IMR-90 (cell line): ENCODE measurements around the gene ABHD16A. TPM values are rescaled to one million over a fixed set of nuclear protein-coding genes. Genes with fewer than 3 reads are reported as not detected.

Source experiments
- ATAC-seq: fragments of 200-7000 bp; cut with Tn5 transposase; 2 replicates; pipeline ENCODE4 v1.9.1; 2020; ENCODE audit warnings: low read depth, mild to moderate bottlenecking, moderate library complexity
- BruUV-seq: library from RNA; stranded (reverse); fragments of 400-500 nt; replicated peaks from 2 replicates; lab custom pipeline; 2021; lab: Mats Ljungman, UMichigan
- CTCF ChIA-PET: fragments of 300-600 bp; formaldehyde crosslinking; extraction: SDS; loops from one replicate; lab custom pipeline; 2021; ENCODE audit warnings: antibody characterized with exemption; lab: Yijun Ruan, JAX
- POLR2A ChIA-PET: fragments of 300-600 bp; sonication (Branson Sonifier 250); formaldehyde crosslinking; loops from one replicate; lab custom pipeline; 2022; ENCODE audit warnings: antibody characterized with exemption; ENCODE audit not compliant: unreplicated experiment; lab: Charles Lee
- DNase-seq: peaks from one replicate; pipeline ENCODE4 v3.0.0; 2013
- H2AFZ ChIP-seq: replicated peaks from 2 replicates; pipeline ENCODE3; 2013; ENCODE audit warnings: low read length, mild to moderate bottlenecking; ENCODE audit not compliant: poor library complexity
- H2AK5ac ChIP-seq: 2 replicates; pipeline ENCODE4 v1.6.1; 2013; ENCODE audit warnings: low read depth, low read length, inconsistent platforms
- H2AK9ac ChIP-seq: replicated peaks from 2 replicates; pipeline ENCODE3; 2013; ENCODE audit warnings: mild to moderate bottlenecking, low read depth, low read length, moderate library complexity; ENCODE audit not compliant: poor library complexity
- H2BK120ac ChIP-seq: 2 replicates; pipeline ENCODE4 v1.6.1; 2013; ENCODE audit warnings: low read depth, low read length, inconsistent platforms
- H2BK15ac ChIP-seq: 3 replicates; pipeline ENCODE4 v1.6.1; 2013; ENCODE audit warnings: low read depth, low read length, inconsistent platforms
- H2BK20ac ChIP-seq: 2 replicates; pipeline ENCODE4 v1.6.1; 2013; ENCODE audit warnings: low read depth, mild to moderate bottlenecking, inconsistent platforms, low read length, moderate library complexity
- H2BK5ac ChIP-seq: 2 replicates; pipeline ENCODE4 v1.6.1; 2013; ENCODE audit warnings: mild to moderate bottlenecking, low read depth, low read length, inconsistent platforms; ENCODE audit not compliant: poor library complexity, severe bottlenecking
- H3K14ac ChIP-seq: replicated peaks from 2 replicates; pipeline ENCODE4 v1.6.1; 2013; ENCODE audit warnings: low read depth, low read length, inconsistent platforms
- H3K18ac ChIP-seq: 2 replicates; pipeline ENCODE4 v1.6.1; 2013; ENCODE audit warnings: low read depth, low read length, control low read depth
- H3K23ac ChIP-seq: 2 replicates; pipeline ENCODE4 v1.6.1; 2013; ENCODE audit warnings: low read depth, low read length, inconsistent platforms
- H3K27ac ChIP-seq: 2 replicates; pipeline ENCODE4 v1.5.1; 2013; ENCODE audit warnings: mild to moderate bottlenecking, control low read depth, low read length; ENCODE audit not compliant: insufficient read depth
- H3K27me3 ChIP-seq: 2 replicates; pipeline ENCODE4 v1.6.1; 2013; ENCODE audit warnings: low read length; ENCODE audit not compliant: control insufficient read depth, insufficient read depth
- H3K36me3 ChIP-seq: 2 replicates; pipeline ENCODE4 v1.6.1; 2013; ENCODE audit warnings: low read length, mixed read lengths; ENCODE audit not compliant: control insufficient read depth, insufficient read depth
- H3K4ac ChIP-seq: 2 replicates; pipeline ENCODE4 v1.6.1; 2013; ENCODE audit warnings: low read depth, low read length, inconsistent platforms
- H3K4me1 ChIP-seq: 2 replicates; pipeline ENCODE4 v1.6.1; 2013; ENCODE audit warnings: low read length, mixed read lengths; ENCODE audit not compliant: control insufficient read depth, insufficient read depth
- H3K4me2 ChIP-seq: 2 replicates; pipeline ENCODE4 v1.6.1; 2013; ENCODE audit warnings: low read depth, mild to moderate bottlenecking, control low read depth, low read length, moderate library complexity
- H3K4me3 ChIP-seq: 2 replicates; pipeline ENCODE4 v1.5.1; 2013; ENCODE audit warnings: low read depth, mild to moderate bottlenecking, control low read depth, low read length, moderate library complexity; ENCODE audit not compliant: insufficient read depth
- H3K56ac ChIP-seq: 2 replicates; pipeline ENCODE4 v1.6.1; 2013; ENCODE audit warnings: low read length, inconsistent platforms; ENCODE audit not compliant: insufficient read depth; ENCODE audit errors: extremely low read depth
- H3K79me1 ChIP-seq, 2 experiments: 2 replicates each; pipeline ENCODE4 v1.6.1; 2013; ENCODE audit warnings: low read length in 2 of 2, inconsistent platforms in 1 of 2, low read depth in 1 of 2
- H3K9ac ChIP-seq: 2 replicates; pipeline ENCODE4 v1.6.1; 2013; ENCODE audit warnings: low read depth, low read length, control low read depth
- H3K9me1 ChIP-seq: 2 replicates; pipeline ENCODE4 v1.6.1; 2013; ENCODE audit warnings: low read length, inconsistent platforms; ENCODE audit not compliant: insufficient read depth
- H3K9me3 ChIP-seq: 2 replicates; pipeline ENCODE4 v1.6.1; 2013; ENCODE audit warnings: low read length; ENCODE audit not compliant: control insufficient read depth, insufficient read depth
- H4K20me1 ChIP-seq: 2 replicates; pipeline ENCODE4 v1.6.1; 2013; ENCODE audit warnings: low read length, inconsistent platforms; ENCODE audit not compliant: insufficient read depth
- H4K5ac ChIP-seq: 2 replicates; pipeline ENCODE4 v1.6.1; 2013; ENCODE audit warnings: mild to moderate bottlenecking, low read depth, low read length, control low read depth
- H4K8ac ChIP-seq, 2 experiments: 2 replicates each; pipeline ENCODE4 v1.6.1; 2013; ENCODE audit warnings: low read depth in 2 of 2, low read length in 2 of 2, control low read depth in 1 of 2, inconsistent platforms in 1 of 2
- H4K91ac ChIP-seq: 2 replicates; pipeline ENCODE4 v1.6.1; 2013; ENCODE audit warnings: low read depth, low read length, inconsistent platforms; ENCODE audit not compliant: insufficient read depth
- BHLHE40 ChIP-seq: fragments of 150-350 bp; IDR thresholded peaks from 2 replicates; pipeline ENCODE4 v1.6.1; 2016; ENCODE audit warnings: mild to moderate bottlenecking, low read depth, low read length
- MAZ ChIP-seq: IDR thresholded peaks from 2 replicates; pipeline ENCODE4 v1.6.1; 2012; ENCODE audit warnings: low read depth, mild to moderate bottlenecking, low read length, improper control_type of control experiment, moderate library complexity, borderline replicate concordance
- MXI1 ChIP-seq: IDR thresholded peaks from 2 replicates; pipeline ENCODE4 v1.6.1; 2012; ENCODE audit warnings: low read depth, mild to moderate bottlenecking, low read length, moderate library complexity, borderline replicate concordance
- POLR2A ChIP-seq: IDR thresholded peaks from 2 replicates; pipeline ENCODE4 v1.6.1; 2012; ENCODE audit warnings: mild to moderate bottlenecking, low read depth, low read length
- RCOR1 ChIP-seq: IDR thresholded peaks from 2 replicates; pipeline ENCODE4 v1.6.1; 2012; ENCODE audit warnings: mild to moderate bottlenecking, low read length, improper control_type of control experiment; ENCODE audit not compliant: insufficient replicate concordance
- WGBS, 2 experiments: methylation state at CpG; one replicate each; pipeline versions ENCODE4 v1.1.5 to v1.1.7; 2013; ENCODE audit warnings: missing lambda C conversion rate in 2 of 2; ENCODE audit not compliant: insufficient read length in 1 of 2; ENCODE audit errors: extremely low coverage in 2 of 2; 5-methylcytosine and 5-hydroxymethylcytosine counted together
- dilution Hi-C: fragments of 300-500 bp; cut with HindIII; formaldehyde crosslinking; loops from one replicate; pipeline ENCODE4 v1.14.3; 2018; ENCODE audit warnings: low sequenced_read_pairs; ENCODE audit not compliant: unreplicated experiment
- in situ Hi-C: fragments of 300-500 bp; cut with MboI; formaldehyde crosslinking; loops from 3 replicates; pipeline ENCODE4 v1.14.3; 2019; ENCODE audit warnings: low sequenced_read_pairs, inconsistent platforms, mixed read lengths
- intact Hi-C: fragments of 100-400 bp; cut with micrococcal nuclease; formaldehyde crosslinking; loops from 2 replicates; pipeline ENCODE4 v1.10.0; 2022
- polyA plus RNA-seq, 3 experiments: library from polyadenylated mRNA; depleted of rRNA; stranded (reverse); fragments of >200 nt; gene quantifications; 2 replicates each; pipeline ENCODE4 v1.2.3, GENCODE V29; 2012; ENCODE audit warnings: low replicate concordance in 1 of 3
- total RNA-seq: library from RNA; depleted of rRNA; stranded (reverse); fragments of >200 nt; gene quantifications from 2 replicates; pipeline ENCODE4 v1.2.3, GENCODE V29; 2012
- TF ChIP-seq, protein P1 (sequence below): fragments of 150-350 bp; IDR thresholded peaks from 2 replicates; pipeline ENCODE4 v1.6.1; 2017; ENCODE audit warnings: mild to moderate bottlenecking, antibody characterized with exemption, low read length, low read depth

ABHD16A gene
- total and polyA plus RNA-seq, 2 of the 4 experiments (the other 2 are of a cell fraction), result 31.5 to 35.1 TPM

DNA sequence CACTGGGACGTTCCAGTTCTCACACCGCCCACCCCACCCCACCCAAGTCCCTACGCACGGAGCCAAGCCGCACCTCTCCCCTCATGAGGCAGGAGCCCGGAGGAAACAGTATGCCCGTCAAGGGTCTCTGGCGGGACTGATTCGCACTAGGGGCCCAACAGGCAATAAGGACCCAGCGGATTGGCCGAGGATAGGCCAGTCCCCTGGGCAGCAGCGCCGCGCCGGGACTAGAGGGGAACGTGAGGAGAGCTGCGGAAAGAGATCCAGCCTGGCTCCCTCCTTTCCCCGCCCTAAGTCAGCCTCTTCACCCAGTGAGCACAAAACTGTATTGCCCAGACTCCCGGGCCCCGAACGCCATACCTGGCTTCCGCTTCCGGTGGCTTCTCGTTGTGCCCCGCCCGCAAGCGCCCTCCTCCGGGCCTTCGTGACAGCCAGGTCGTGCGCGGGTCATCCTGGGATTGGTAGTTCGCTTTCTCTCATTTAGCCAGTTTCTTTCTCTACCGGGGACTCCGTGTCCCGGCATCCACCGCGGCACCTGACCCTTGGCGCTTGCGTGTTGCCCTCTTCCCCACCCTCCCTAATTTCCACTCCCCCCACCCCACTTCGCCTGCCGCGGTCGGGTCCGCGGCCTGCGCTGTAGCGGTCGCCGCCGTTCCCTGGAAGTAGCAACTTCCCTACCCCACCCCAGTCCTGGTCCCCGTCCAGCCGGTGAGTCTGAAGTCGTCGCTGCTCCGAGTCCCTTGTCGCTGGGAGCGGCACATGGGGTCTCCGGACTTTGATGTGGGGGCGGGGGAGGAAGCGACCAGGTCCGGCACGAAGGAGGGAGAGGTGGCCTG, 37.4 kb downstream of the ABHD16A start, which contains the start of gene CSNK2B:
TSS of gene CSNK2B (plus strand) at position 580 of the 836 bp plus-strand sequence. CDS start 752 bp downstream, outside the sequence.
- dilution Hi-C loops, result no loop called here
- TF ChIP-seq RCOR1 (no peak), MAZ (peak; percentile 63), BHLHE40 (peak; percentile 19; the same call in 1 of the 2 replicates), MXI1 (0 out of 2 replicates have a peak, but pooled peaks have one; percentile 8), POLR2A (peak; percentile 70)
- TF ChIP-seq, protein P1, sequence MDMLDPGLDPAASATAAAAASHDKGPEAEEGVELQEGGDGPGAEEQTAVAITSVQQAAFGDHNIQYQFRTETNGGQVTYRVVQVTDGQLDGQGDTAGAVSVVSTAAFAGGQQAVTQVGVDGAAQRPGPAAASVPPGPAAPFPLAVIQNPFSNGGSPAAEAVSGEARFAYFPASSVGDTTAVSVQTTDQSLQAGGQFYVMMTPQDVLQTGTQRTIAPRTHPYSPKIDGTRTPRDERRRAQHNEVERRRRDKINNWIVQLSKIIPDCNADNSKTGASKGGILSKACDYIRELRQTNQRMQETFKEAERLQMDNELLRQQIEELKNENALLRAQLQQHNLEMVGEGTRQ, result peak; percentile 85
- ATAC-seq (peak; percentile 80), DNase-seq (peak; percentile 96)
- Histone ChIP-seq H3K14ac (peak within 1 kb of the TSS; percentile 93), H3K4me2 (peak within 1 kb of the TSS; percentile 93), H3K56ac (peak within 1 kb of the TSS; percentile 86), H3K9me3 (no peaks in the 10 kb centered on the region), H2AK5ac (peak within 1 kb of the TSS; percentile 96), H4K8ac (peak within 1 kb of the TSS; percentile 70 to 98), H4K20me1 (peaks cover 5% of the 10 kb centered on the region), H3K4me3 (peak within 1 kb of the TSS; percentile 95), H3K9ac (peak within 1 kb of the TSS; percentile 94), H2BK20ac (no peak within 1 kb of the TSS), H4K5ac (peak within 1 kb of the TSS; percentile 83), H4K91ac (peak within 1 kb of the TSS; percentile 91), H3K18ac (peak within 1 kb of the TSS; percentile 76), H3K27me3 (no peaks in the 10 kb centered on the region), H3K4ac (peak within 1 kb of the TSS; percentile 96), H2BK5ac (peak within 1 kb of the TSS; percentile 92), H3K27ac (peak within 1 kb of the TSS; percentile 97), H3K9me1 (peaks cover 6% of the 10 kb centered on the region; the same call in 1 of the 2 replicates), H3K23ac (peak within 1 kb of the TSS; percentile 93), H3K36me3 (peaks cover 38% of the 10 kb centered on the region), H3K79me1 (peaks cover 16 to 86% of the 10 kb centered on the region in 2 experiments), H2AK9ac (peak within 1 kb of the TSS; percentile 99), H2BK15ac (peak within 1 kb of the TSS; percentile 10; the same call in 1 of the 3 replicates), H2AFZ (peak within 1 kb of the TSS; percentile 90), H2BK120ac (peak within 1 kb of the TSS; percentile 69), H3K4me1 (peaks cover 16% of the 10 kb centered on the region)
- ChIA-PET CTCF (no interaction called here), POLR2A (no interaction called here)
- WGBS, 2 experiments, result 3% methylated on average over 17 of the region's 63 CpGs; no CpG with 5 or more reads in 1 of the 2 experiments
- intact Hi-C loops, result loop anchor here (2.0 kb wide), 1 partner anchor 119 kb away; the partner anchor contains the start of genes ATP6V1G2 and NFKBIL1
- no TSS peak for BruUV-seq
- in situ Hi-C loops, result no loop called here
